Kidney epithelial cell (primary cell): ENCODE measurements around the gene PTPN12. TPM values are rescaled to one million over a fixed set of nuclear protein-coding genes. Genes with fewer than 3 reads are reported as not detected.

Experiments used
- DNase-seq: peaks from one replicate; pipeline ENCODE4 v3.0.0-alpha.2; 2010; ENCODE audit warnings: low read depth
- H3K27me3 ChIP-seq: 2 replicates; pipeline ENCODE4 v1.6.0; 2011; ENCODE audit warnings: low read length; ENCODE audit not compliant: control insufficient read depth, insufficient read depth
- H3K36me3 ChIP-seq: 2 replicates; pipeline ENCODE4 v1.5.1; 2011; ENCODE audit warnings: low read length; ENCODE audit not compliant: control insufficient read depth, insufficient read depth
- H3K4me3 ChIP-seq: 2 replicates; pipeline ENCODE4 v1.5.1; 2011; ENCODE audit warnings: low read depth, mild to moderate bottlenecking, control low read depth, low read length
- CTCF ChIP-seq: IDR thresholded peaks from 2 replicates; pipeline ENCODE4 v1.5.1; 2011; ENCODE audit warnings: mild to moderate bottlenecking, moderate library complexity, low read length, control low read depth, inconsistent platforms; ENCODE audit not compliant: insufficient read depth, poor library complexity, severe bottlenecking
- total RNA-seq: library from RNA; depleted of rRNA; stranded (reverse); fragments of >200 nt; gene quantifications from 2 replicates; pipeline ENCODE4 v1.2.3, GENCODE V29; 2015

Gene PTPN12
- 57.7 and 58.8 TPM in 2 replicates for total RNA-seq

GRCh38 chr7:77537136-77537777 lies at the start of gene PTPN12:
TSS of gene PTPN12 (plus strand) at chr7:77537295. CDS start at chr7:77537547, 252 bp downstream.
- Histone ChIP-seq H3K4me3 (peak within 1 kb of the TSS; percentile 85), H3K27me3 (no peaks in the 10 kb centered on the region), H3K36me3 (no peaks in the 10 kb centered on the region)
- no peak for TF ChIP-seq CTCF
- DNase-seq = no peak

DNA sequence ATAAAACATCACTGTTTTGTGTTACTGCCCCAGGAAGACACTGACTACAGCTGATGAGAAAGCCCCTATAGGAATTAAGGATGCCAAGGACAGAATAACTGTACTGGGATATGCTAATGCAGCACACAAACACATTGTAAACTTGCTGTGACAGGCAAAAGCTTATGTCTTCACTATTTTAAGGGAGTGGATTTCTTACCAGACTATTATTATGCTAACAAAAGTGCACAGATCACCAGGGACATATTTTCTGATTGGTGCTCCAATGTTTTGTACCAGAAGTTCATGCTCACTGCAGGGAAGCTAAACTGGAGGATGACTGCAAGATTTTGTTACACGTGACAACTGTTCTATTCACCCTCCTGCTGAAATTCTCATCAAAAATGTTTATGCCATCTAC lies 48.1 kb upstream of the PTPN12 start:
- DNase-seq = no peak
- Histone ChIP-seq H3K36me3 (no peaks in the 10 kb centered on the region), H3K4me3 (no peak overlapping the region), H3K27me3 (no peaks in the 10 kb centered on the region)
- no peak for TF ChIP-seq CTCF

DNA sequence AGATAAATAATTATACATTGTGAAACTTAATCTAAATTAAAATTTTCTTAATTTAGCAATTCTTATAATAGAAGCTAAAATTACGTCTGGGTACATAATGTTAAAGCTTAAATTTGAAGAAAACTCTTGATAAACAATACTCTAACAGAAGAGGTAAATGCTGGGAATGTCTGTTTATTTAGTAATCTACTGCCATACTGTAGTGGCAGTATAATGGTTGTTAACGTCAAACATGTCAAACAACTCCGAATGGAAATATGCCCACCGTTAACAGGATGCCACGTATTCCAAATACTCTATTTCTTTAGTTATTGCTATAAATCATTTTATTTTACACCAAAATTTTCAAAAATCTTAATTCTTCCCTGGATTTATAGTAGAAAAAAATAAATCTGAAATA lies 40.0 kb upstream of the PTPN12 start:
- no peak for TF ChIP-seq CTCF
- no peak for DNase-seq
- no peaks in the 10 kb centered on the region for H3K36me3 ChIP-seq
- H3K27me3 ChIP-seq = no peaks in the 10 kb centered on the region
- H3K4me3 ChIP-seq = no peak overlapping the region

GRCh38 chr7:77498659-77499379 lies 38.3 kb upstream of the PTPN12 start:
- no peaks in the 10 kb centered on the region for H3K36me3 ChIP-seq
- no peaks in the 10 kb centered on the region for H3K27me3 ChIP-seq
- no peak overlapping the region for H3K4me3 ChIP-seq
- DNase-seq = no peak
- TF ChIP-seq CTCF = no peak

DNA sequence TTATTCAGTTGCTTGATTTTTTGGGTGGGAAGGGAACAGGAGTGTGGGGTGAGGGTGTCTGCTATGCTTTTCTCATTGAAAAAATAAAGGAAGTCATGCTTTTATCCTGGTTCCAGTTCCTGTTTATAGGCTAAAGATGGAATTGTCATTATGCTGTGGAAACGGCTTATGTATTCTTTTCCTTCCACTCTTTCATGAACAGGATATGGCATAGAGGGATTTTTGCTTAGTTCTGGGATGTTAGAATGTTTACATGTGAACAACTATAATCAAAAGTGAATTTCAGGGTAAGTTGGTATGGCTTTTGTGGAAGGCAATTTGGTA lies 35.9 kb upstream of the PTPN12 start:
- Histone ChIP-seq H3K4me3 (no peak overlapping the region), H3K36me3 (no peaks in the 10 kb centered on the region), H3K27me3 (no peaks in the 10 kb centered on the region)
- no peak for TF ChIP-seq CTCF
- no peak for DNase-seq

GRCh38 chr7:77504951-77505350 lies 32.1 kb upstream of the PTPN12 start:
- no peaks in the 10 kb centered on the region for H3K27me3 ChIP-seq
- no peak for DNase-seq
- TF ChIP-seq CTCF = no peak
- H3K4me3 ChIP-seq = no peak overlapping the region
- no peaks in the 10 kb centered on the region for H3K36me3 ChIP-seq
